Nephron (organoid): ENCODE measurements around the gene NOX1.

Source experiments
- H3K27ac Mint-ChIP-seq, 3 experiments: 2 replicates each; pipeline ENCODE4 v1.8.0; 2020; ENCODE audit warnings: mixed read lengths in 3 of 3, mild to moderate bottlenecking in 2 of 3, moderate library complexity in 1 of 3
- H3K27me3 Mint-ChIP-seq: 2 replicates; pipeline ENCODE4 v1.8.0; 2021; ENCODE audit warnings: low read depth, mild to moderate bottlenecking, moderate library complexity, mixed read lengths
- H3K36me3 Mint-ChIP-seq: 2 replicates; pipeline ENCODE4 v1.8.0; 2020; ENCODE audit warnings: low read depth, mixed read lengths
- H3K4me1 Mint-ChIP-seq: 2 replicates; pipeline ENCODE4 v1.8.0; 2020; ENCODE audit warnings: mixed read lengths
- H3K4me3 Mint-ChIP-seq, 3 experiments: 2 replicates each; pipeline ENCODE4 v1.8.0; 2020; ENCODE audit warnings: mild to moderate bottlenecking in 3 of 3, mixed read lengths in 3 of 3, moderate library complexity in 2 of 3
- H3K9me3 Mint-ChIP-seq: 2 replicates; pipeline ENCODE4 v1.8.0; 2020; ENCODE audit warnings: mixed read lengths
- TF ChIP-seq, protein P1 (sequence below), 3 experiments: fragments of 200-600 bp; sonication (generic); IDR thresholded peaks; one replicate each; pipeline ENCODE4 v1.5.0; 2021; ENCODE audit warnings: antibody characterized with exemption in 3 of 3; ENCODE audit not compliant: unreplicated experiment in 3 of 3

Gene NOX1

DNA sequence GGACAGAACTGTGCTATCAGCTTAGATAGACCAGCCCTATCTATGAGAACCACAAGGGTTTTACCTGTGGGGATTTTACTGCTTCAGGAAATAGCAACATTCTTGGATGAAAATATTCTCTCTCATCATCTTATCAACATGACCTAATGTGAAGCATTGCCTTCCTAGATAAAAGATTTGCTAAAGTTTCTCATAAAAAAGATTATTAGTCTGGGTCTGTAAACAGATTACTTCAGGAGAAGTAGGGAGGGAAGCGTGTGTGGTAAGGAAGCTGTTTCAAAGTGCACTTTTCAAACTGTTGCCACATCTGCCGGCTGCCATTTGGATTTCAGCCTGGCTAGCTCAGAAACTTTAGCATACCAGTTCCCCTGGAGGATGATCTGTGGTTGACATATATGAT lies at the start of gene NOX1:
TSS of gene NOX1 (minus strand) at position 35 of the 400 bp plus-strand sequence. CDS start 220 bp downstream, outside the sequence.
- Mint-ChIP-seq H3K27ac (no peak within 1 kb of the TSS), H3K9me3 (peaks cover 3% of the 10 kb centered on the region), H3K4me3 (no peak within 1 kb of the TSS), H3K4me1 (no peaks in the 10 kb centered on the region), H3K36me3 (no peaks in the 10 kb centered on the region), H3K27me3 (no peaks in the 10 kb centered on the region)
- TF ChIP-seq, protein P1, sequence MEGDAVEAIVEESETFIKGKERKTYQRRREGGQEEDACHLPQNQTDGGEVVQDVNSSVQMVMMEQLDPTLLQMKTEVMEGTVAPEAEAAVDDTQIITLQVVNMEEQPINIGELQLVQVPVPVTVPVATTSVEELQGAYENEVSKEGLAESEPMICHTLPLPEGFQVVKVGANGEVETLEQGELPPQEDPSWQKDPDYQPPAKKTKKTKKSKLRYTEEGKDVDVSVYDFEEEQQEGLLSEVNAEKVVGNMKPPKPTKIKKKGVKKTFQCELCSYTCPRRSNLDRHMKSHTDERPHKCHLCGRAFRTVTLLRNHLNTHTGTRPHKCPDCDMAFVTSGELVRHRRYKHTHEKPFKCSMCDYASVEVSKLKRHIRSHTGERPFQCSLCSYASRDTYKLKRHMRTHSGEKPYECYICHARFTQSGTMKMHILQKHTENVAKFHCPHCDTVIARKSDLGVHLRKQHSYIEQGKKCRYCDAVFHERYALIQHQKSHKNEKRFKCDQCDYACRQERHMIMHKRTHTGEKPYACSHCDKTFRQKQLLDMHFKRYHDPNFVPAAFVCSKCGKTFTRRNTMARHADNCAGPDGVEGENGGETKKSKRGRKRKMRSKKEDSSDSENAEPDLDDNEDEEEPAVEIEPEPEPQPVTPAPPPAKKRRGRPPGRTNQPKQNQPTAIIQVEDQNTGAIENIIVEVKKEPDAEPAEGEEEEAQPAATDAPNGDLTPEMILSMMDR (IDR thresholded peaks at IDR 0.05; ENCODE audit: unreplicated experiment in 3 of 3), result no peak

GRCh38 chrX:100915562-100915961 lies 41.4 kb upstream of the NOX1 start:
- no peaks in the 10 kb centered on the region for H3K36me3 Mint-ChIP-seq
- no peaks in the 10 kb centered on the region for H3K4me1 Mint-ChIP-seq
- peaks cover 4% of the 10 kb centered on the region for H3K27me3 Mint-ChIP-seq
- TF ChIP-seq, protein P1 (IDR thresholded peaks at IDR 0.05; ENCODE audit: unreplicated experiment in 3 of 3), result no peak
- H3K27ac Mint-ChIP-seq, result no peak overlapping the region
- peaks cover 4% of the 10 kb centered on the region for H3K9me3 Mint-ChIP-seq
- H3K4me3 Mint-ChIP-seq, result no peak overlapping the region

DNA sequence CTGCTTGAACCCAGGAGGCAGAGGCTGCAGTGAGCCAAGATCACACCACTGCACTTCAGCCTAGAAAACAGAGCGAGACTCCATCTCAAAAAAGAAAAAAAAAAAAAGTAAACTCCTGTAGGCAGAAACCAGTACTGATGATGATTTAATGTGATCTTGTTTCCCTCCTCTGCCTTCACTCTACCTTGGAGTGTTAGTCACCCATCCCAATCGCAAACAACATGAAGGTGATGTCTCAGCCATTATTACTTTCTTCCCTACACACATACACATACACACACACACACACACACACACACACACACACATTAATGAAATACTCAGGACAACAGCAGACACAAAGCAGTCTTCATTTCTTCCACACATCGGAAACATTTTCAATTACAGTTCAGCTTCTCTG lies 39.0 kb upstream of the NOX1 start:
- Mint-ChIP-seq H3K4me1 (no peaks in the 10 kb centered on the region), H3K9me3 (peaks cover 7% of the 10 kb centered on the region), H3K27ac (no peak overlapping the region), H3K27me3 (peaks cover 4% of the 10 kb centered on the region), H3K4me3 (no peak overlapping the region), H3K36me3 (no peaks in the 10 kb centered on the region)
- TF ChIP-seq, protein P1 (IDR thresholded peaks at IDR 0.05; ENCODE audit: unreplicated experiment in 3 of 3), result no peak

DNA sequence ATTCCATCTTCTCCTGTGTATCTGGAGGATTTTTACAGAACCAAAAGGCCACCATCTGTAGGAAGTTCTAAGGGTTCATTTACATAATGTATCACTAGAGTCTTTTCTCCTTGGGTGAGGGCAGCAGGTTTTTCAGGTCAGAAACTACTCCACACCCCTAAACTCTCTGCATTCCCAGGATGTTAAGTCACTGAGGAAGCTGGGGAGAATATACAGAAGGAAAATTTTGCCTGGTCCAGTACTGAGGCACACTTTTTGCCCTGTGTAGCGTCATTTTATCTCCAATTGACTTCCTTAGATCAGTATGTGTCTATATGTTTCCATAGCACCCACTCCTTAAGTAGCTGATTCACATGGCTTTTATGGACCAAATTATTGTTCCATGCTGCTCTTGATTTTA lies 37.6 kb upstream of the NOX1 start:
- no peaks in the 10 kb centered on the region for H3K36me3 Mint-ChIP-seq
- no peaks in the 10 kb centered on the region for H3K4me1 Mint-ChIP-seq
- no peak overlapping the region for H3K4me3 Mint-ChIP-seq
- H3K9me3 Mint-ChIP-seq, result peaks cover 10% of the 10 kb centered on the region
- TF ChIP-seq, protein P1 (IDR thresholded peaks at IDR 0.05; ENCODE audit: unreplicated experiment in 3 of 3), result no peak
- no peak overlapping the region for H3K27ac Mint-ChIP-seq
- H3K27me3 Mint-ChIP-seq, result peaks cover 4% of the 10 kb centered on the region

GRCh38 chrX:100905620-100906019 lies 31.5 kb upstream of the NOX1 start:
- no peaks in the 10 kb centered on the region for H3K4me1 Mint-ChIP-seq
- H3K9me3 Mint-ChIP-seq, result peaks cover 23% of the 10 kb centered on the region
- TF ChIP-seq, protein P1 (IDR thresholded peaks at IDR 0.05; ENCODE audit: unreplicated experiment in 3 of 3), result no peak
- H3K27me3 Mint-ChIP-seq, result no peaks in the 10 kb centered on the region
- no peaks in the 10 kb centered on the region for H3K36me3 Mint-ChIP-seq
- H3K27ac Mint-ChIP-seq, result no peak overlapping the region
- no peak overlapping the region for H3K4me3 Mint-ChIP-seq

GRCh38 chrX:100904433-100904832 lies 30.3 kb upstream of the NOX1 start:
- H3K4me1 Mint-ChIP-seq, result no peaks in the 10 kb centered on the region
- no peak overlapping the region for H3K27ac Mint-ChIP-seq
- no peaks in the 10 kb centered on the region for H3K36me3 Mint-ChIP-seq
- TF ChIP-seq, protein P1 (IDR thresholded peaks at IDR 0.05; ENCODE audit: unreplicated experiment in 3 of 3), result no peak
- no peaks in the 10 kb centered on the region for H3K27me3 Mint-ChIP-seq
- no peak overlapping the region for H3K4me3 Mint-ChIP-seq
- peaks cover 23% of the 10 kb centered on the region for H3K9me3 Mint-ChIP-seq
